GM21360 (cell line): ENCODE measurements around the gene BRCA2.
A peak's percentile ranks its signal among the peaks of the same experiment; 100 is the strongest.

Experiments used
- ATAC-seq: cut with Tn5 transposase; IDR thresholded peaks from one replicate; pipeline ENCODE4 v1.9.1; 2021; ENCODE audit warnings: mild to moderate bottlenecking, moderate library complexity; ENCODE audit not compliant: unreplicated experiment

The BRCA2 gene

DNA sequence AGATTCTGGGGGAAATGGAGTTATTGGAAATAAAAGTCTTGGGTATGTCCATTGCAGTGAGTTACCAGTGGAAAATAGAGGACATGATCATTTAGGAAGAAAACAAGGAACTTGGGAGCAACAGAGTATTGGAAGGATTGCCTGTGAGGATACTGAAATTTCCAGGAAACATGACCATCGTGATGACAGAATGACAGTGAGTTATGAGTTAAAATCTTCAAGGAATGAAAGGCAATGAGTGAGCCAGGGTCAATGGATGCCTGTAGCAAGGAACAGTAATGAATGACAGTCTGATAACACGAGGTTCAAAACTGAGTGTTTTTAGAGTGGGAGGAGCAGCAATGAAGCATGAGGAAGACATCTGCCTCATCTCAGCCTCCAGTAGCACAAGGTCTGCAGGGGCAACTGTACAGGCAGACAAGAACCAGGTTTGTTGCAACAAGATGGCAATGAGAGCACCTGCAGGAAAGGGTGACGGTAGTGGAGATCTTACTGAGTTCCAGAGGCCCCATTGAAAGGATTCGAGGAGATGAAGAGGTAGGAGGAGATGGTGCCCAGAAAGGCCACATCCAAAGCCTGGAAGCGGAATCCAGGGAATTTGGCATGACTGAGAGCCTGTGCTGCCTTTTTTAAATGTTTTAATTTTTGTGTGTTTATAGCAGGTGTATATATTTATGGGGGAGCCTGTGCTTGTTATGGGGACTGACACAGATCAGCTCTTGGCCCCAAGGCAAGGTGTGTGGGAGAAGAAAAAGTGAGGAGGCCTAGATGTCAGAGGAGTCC, 68.7 kb downstream of the BRCA2 start:
- ATAC-seq: no peak

DNA sequence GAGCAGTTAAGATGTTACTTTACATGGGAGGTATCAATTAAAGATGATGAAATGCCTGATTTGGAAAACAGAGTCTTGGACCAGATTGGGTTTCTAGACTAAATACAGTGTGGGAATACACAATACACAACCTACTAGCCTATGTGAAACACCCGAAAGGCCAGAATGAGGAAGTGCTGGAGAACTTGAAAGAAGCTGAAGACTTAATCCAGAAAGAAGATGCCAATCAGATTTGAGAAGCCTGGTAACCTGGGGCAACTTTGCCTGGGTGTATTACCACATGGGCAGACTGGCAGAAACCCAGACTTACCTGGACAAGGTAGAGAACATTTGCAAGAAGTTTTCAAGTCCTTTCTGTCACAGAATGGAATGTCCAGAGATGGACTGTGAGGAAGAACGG, 69.4 kb downstream of the BRCA2 start:
- no peak for ATAC-seq

DNA sequence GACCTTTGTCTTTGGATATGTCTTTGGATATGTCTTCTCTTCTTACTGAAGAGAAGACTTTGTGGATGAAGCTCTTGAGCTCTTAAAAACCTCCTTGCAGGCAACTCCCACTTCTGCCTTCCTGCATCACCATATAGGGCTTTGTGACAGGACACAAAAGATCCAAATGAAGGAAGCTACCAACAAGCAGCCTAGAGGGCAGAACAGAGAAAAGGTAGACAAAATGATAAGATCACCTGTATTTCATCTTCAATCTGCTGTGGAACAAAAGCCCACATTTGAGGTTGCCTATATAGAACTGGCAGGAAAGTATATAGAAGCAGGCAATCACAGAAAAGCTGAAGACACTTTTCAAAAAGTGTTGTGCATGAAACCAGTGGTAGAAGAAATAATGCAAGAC, 70.1 kb downstream of the BRCA2 start:
- no peak for ATAC-seq

DNA sequence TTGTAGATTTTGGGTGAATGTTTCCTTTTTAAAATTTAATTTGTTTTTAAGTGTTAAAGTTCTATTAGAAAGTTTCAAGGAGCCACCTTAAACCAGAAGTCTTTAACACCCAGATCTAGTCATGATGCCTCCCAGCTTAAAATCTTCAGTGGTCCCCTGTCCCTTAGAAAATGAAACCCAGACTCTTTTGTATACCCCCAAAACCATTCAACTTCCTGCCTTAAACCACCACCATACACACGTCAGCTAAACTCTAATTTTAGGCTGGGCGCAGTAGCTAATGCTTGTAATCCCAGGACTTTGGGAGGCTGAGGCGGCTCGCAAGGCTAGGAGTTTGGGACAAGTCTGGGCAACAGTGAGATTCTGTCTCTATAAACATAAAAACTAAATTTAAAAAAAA, 74.7 kb downstream of the BRCA2 start:
- no peak for ATAC-seq

GRCh38 chr13:32390484-32390883, 75.2 kb downstream of the BRCA2 start:
- no peak for ATAC-seq

GRCh38 chr13:32391101-32391619, 75.9 kb downstream of the BRCA2 start:
- no peak for ATAC-seq

- no peak for ATAC-seq
Measured at GRCh38 chr13:32403108-32403507, 87.8 kb downstream of the BRCA2 start.

- ATAC-seq: no peak
Measured at GRCh38 chr13:32407854-32408253, 92.5 kb downstream of the BRCA2 start.

GRCh38 chr13:32408296-32409000, 93.1 kb downstream of the BRCA2 start:
- ATAC-seq: no peak

GRCh38 chr13:32409001-32409313, 93.6 kb downstream of the BRCA2 start:
- no peak for ATAC-seq

DNA sequence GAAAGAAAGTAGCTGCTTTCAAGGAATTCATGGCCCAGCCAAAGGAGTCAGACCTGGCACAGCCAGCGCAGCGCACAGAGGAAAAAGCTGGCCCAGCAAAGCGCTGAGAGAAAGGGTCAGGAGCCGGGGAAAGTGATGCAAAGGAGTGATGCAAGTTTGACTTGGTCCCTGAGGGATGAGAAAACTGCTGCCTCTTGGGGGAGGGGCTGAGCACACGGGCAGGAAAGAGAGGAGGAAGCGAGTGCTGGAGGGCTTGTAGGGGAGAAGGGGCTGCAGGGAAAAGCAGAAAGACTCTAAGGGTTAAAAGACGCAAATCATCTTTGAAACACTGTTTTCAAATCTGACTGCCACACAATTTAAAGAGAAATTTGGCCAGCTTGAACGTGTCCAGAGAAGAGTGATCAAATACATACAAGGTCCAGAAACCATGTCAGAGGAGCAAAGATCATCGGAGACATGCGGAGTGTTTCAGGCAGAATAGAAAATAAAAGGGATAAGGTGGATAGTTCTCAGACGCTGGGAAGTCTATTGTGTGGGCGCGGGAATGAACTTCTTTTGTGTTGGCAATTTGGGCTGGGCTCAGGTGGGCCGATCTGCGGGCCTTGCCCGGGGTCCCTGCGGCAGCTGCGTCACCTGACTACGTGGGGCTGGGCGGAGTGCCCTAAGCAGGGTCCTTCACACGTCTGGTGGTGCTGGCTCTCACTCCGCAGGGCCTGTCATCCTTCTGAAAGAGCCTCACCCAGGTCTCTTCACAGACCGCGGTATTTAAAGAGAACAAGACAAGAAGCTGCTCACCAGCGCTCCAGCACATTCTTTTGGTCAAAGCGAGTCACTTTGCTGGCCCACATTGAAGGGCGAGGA, 94.5 kb downstream of the BRCA2 start:
- ATAC-seq: no peak

- ATAC-seq: no peak
Measured at GRCh38 chr13:32413284-32413683, 98.0 kb downstream of the BRCA2 start.

GRCh38 chr13:32414580-32414979, 99.3 kb downstream of the BRCA2 start:
- ATAC-seq: no peak

GRCh38 chr13:32415019-32415418, 99.7 kb downstream of the BRCA2 start:
- ATAC-seq: no peak

GRCh38 chr13:32417995-32418394, 102.7 kb downstream of the BRCA2 start:
- no peak for ATAC-seq

DNA sequence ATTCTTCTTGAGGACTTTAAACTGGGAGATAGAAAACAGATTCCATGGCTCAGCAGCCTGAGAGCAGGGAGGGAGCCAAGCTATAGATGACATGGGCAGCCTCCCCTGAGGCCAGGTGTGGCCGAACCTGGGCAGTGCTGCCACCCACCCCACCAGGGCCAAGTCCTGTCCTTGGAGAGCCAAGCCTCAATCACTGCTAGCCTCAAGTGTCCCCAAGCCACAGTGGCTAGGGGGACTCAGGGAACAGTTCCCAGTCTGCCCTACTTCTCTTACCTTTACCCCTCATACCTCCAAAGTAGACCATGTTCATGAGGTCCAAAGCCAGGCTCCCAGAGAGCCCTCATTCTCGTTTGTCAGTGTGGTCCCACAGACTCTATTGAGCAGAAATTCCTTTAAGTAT, 104.6 kb downstream of the BRCA2 start:
- ATAC-seq: no peak

GRCh38 chr13:32423592-32423991, 108.3 kb downstream of the BRCA2 start:
- no peak for ATAC-seq

GRCh38 chr13:32425158-32425557, 109.8 kb downstream of the BRCA2 start:
- ATAC-seq: no peak

DNA sequence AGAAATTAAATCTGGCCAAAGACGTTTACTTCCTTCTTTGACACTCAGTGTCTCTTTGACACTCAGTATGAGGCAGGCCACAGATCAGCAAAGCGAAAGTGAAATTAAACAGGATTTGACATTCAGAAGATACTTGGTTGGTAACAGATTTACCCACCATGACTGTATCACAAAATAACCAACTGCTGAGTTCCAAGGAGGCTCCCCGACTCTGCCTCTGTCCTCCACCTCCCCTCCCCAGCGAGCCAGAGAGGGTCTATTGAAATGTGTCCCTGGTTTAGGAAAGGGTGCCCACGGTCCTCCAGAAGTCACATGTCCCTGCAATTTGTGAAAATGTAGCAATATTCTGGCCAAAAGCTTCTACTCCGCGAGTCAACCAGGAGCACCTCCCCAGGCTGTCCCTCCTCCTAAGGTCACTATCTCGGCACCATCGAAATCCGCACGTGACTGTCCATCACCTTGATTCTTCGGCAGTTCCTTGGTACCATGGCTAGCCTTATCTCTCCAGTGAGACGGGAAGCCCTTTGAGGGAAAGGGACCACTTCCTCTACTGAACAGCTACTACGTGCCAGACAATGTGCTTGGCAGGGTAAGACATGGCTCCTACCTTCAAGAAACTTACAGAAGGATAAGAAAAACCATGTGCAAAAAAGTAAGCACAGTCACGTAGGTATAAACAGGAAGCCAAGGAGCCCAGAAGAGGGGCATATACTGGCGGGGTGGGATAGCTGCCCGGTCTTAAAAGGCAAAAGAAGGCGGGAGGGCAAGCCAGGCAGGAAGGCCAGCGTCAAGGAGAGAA, 111.1 kb downstream of the BRCA2 start:
- peak; percentile 29 for ATAC-seq

GRCh38 chr13:32426990-32427851, 111.9 kb downstream of the BRCA2 start:
- peak; percentile 17 for ATAC-seq
